Stimulated activated CD8-positive, alpha-beta memory T cell treated with anti-CD3 and anti-CD28 coated beads, Interleukin-2, amount 100 ng/mL, for 48 hours (primary cell): Measurements from ENCODE around the gene C17orf107.
A peak's percentile ranks its signal among the peaks of the same experiment; 100 is the strongest.

Experiments
- DNase-seq, 2 donors: peaks; one replicate each; pipeline ENCODE4 v3.0.0-alpha.2; 2020; ENCODE audit warnings: low read depth in 2 of 2

C17orf107 gene

DNA sequence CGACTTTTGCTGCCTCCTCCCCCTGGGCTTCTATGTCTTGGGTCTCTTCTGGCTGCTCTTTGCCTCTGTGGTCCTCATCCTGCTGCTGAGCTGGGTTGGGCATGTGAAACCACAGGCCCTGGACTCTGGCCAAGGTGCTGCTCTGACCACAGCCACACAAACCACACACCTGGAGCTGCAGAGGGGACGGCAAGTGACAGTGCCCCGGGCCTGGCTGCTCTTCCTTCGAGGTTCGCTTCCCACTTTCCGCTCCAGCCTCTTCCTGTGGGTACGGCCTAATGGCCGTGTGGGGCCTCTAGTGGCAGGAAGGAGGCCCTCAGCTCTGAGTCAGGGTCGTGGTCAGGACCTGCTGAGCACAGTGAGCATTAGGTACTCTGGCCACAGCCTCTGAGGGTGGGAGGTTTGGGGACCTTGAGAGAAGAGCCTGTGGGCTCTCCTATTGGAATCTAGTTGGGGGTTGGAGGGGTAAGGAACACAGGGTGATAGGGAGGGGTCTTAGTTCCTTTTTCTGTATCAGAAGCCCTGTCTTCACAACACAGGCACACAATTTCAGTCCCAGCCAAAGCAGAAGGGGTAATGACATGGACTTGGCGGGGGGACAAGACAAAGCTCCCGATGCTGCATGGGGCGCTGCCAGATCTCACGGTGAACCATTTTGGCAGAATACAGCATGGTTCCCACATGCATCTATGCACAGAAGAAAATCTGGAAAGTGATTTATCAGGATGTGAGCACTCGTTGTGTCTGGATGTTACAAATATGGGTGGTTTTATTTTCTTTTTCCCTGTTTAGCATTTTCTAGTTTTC lies 35.0 kb downstream of the C17orf107 start:
- DNase-seq = no peak

DNA sequence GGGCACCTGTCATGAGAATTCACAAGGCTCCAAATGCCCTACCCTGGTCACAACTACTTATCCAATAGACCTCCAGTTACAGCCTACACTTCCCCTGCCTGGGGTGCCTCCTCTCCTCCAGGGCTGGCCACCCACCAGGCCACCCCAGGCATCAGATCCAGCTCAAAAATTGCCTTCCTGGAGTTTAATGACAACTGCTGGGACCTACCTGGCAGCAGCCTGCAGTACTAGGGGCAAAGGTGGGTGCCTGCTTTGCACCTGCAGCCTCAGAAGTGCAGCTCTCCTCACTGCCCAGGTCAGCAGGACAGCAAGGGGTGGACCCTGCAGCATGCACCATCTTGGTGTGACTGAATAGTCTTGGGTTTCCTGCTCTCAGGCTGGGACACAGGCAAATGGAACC lies 36.3 kb downstream of the C17orf107 start:
- no peak for DNase-seq

DNA sequence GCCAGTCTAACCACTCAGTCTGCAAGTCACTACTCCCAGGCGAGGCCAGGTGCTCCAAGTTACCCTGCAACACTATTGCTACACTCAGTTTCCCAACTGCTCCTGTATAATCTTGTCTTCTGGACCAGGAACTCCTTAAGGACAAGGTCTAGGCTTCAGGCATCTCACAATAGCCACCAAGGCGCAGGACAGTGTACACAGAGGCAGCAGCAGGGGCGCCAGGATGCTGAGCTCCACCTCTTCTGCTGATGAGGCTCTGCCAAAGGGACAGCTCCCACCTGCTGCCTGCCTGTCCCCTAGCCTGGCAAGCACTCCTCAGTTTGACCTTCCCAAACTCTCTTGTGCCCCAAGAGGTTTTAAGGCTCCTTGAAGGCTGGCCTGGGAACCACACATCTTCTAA lies 37.1 kb downstream of the C17orf107 start:
- no peak for DNase-seq

DNA sequence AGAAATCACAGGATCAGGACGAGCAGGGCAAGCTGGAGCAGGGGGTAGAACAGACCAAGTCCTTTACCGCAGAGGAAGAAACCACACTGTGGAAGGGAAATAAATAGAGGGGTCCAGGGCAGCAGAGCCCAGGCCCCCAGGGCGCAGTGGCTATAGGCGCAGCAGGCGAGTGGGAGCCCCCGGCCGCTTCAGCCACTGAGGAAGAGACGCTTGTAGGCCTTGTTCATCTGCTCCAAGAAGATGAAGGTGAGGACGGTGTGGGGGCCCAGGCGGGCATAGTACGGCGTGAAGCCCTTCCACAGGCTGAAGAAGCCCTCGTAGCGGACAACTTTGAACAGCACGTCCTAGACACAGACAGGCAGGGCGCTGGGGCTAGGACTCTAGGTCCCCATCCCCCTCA lies 38.2 kb downstream of the C17orf107 start:
- no peak for DNase-seq

DNA sequence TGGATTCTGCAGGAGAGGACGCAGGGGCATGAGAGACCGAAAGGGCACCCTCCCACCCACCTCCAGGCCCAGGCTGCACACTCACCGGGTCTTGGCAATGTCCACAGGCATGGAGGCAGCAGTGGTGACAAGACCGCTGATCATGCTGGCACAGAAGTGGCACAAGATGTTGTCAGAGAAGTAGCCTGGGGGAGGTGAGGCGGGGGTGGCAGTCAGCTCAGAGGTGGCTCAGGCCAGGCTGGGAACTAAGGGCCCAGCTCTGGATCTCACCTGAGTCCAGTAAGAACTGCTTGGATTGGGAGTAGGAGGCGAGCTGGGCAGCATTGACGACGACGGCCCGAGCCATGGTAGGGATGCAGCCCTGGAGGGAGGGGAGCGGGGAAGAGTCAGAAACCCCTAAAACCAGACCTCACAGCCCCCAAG lies 38.7 kb downstream of the C17orf107 start:
- no peak for DNase-seq

DNA sequence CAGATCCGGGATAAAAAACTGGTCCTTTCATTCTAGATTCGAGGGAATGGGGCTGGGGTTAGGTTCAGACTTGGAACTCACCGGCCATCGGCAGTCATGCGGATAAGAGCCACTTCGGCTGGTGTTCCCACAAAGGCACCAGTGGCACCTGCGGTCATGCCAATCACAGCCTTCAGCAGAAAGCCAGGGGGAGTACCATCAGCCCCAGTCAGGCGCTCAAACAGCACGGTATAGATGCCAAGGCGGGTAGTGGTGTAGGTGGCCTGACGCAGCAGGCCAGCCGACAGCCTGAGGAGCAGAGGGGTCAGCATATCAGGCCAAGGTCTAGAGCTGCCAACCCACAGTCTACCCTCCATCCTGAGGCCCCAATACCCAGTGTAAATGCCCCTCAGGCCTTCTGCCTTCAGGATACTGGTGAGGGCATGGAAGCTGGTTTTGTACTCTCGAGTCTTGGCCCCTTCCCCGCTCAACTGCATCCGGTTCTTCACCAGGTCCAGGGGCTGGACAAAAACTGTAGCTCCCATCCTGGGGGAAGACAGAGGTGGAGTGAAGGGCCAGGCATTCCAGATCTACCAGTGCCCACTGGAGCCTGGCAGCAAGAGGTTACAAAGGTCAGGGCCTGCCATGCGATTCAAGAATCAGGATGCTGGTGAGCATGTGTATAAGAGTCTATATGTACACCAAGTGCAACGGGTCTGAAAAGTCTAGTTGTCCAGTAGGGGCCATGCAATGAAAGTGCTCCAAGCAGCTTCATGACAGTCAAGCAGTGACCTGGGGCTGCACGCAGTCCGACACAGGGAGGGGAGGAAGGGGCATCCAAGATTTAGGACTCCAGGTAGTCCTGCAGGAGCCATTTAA lies 39.6 kb downstream of the C17orf107 start:
- no peak for DNase-seq

DNA sequence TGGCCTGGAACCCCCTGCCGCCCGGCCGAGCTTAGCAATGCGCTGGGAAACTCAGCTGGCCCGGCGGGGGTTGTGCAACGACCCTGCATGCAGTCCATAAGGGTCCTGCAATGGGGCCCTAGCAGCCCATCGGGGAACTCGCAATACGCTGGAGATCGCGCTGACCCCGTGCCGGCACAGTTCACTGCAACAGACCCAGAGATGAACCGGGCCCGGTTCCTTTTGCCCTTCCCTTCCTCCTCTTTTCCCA lies 40.1 kb downstream of the C17orf107 start:
- no peak for DNase-seq

DNA sequence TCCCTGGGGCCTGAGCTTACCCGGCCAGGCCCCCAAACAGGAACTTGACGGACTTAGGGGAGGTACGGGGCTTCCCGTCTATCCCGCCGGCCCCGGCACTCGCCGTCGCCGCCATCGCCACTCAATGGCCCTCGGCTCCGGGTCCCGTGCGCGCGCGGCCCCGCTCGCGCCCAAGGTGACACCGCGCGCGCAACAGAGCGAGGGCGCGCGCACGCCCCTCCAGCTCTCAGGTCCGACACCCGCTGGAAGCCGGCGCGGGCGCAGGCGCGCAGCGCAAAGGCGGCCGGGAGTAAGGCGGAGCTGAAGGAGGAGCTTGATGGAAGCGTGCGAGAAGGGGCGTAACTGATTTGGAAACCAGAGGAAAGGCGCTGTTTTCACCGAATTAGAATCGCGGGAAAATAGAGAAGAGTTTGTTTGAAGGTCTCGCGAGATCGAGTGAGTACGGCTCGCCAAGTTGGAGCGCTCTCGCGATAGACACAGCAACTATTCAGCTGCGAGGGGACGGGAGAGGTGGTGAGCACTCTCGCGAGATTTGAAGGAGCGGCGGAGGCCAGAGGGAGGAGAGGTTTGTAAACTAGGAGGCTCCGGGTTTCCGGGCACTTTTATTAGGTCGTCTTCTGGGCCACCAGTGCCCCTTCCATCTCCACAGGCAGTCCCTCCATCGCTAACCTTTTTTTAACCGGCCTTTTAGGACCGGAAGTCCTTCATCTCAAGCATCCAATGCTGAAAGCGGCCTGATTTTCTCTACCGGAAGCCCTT lies 40.6 kb downstream of the C17orf107 start, which contains the start of the genes RNF167 and SLC25A11:
RNF167 (plus strand) TSS at position 473 of the 759 bp plus-strand sequence. CDS start 642 bp downstream, outside the sequence.
SLC25A11 (minus strand) TSS at position 251 of the 759 bp plus-strand sequence; CDS start at position 115, 136 bp downstream.
- peak; percentile 87 to 91 for DNase-seq

DNA sequence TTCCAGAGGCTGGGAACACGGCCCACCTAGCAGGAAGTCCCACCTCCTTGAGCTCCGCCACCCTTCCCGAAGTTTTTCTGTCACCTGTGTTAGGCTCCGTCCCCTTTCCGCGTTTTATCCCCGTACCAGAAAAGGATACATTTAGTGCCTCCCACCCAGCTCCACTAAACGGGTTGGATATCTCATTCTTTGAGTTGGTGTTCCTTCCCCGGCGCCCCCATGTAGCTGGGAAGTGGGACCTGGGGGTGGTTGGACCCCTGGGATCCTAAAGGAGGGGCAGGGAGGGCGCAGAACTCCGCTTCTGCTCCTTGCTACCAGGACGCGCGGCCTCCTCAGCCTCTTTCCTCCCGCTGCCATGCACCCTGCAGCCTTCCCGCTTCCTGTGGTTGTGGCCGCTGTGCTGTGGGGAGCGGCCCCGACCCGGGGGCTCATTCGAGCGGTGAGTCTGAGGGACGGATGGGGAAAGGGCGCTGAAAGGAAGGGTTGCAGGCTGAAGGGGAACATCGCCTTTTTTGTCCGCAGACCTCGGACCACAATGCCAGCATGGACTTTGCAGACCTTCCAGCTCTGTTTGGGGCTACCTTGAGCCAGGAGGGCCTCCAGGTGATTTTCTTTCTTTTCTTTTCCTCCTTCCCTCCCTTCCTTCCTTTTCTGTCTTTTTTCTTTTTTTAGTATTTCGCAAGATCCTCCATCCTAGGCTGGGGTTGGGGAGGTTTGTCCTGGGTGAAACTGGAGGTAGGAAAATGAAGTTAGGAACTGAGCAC lies 41.4 kb downstream of the C17orf107 start:
- peak; percentile 23 to 39 for DNase-seq

DNA sequence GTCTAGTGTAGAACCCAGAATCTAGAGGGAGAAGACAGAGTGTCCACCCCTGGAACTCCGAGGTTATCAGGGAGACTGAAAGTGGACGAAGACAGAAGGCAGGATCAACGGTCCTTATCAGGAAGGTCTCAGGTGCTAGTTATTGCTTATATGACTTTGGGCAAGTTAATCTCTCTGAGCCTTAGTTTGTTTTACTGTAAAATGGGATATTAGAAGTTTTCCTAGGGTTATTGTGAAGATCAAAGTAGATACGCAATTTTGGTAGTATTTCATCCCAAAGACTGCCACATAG lies 41.9 kb downstream of the C17orf107 start:
- DNase-seq = no peak

DNA sequence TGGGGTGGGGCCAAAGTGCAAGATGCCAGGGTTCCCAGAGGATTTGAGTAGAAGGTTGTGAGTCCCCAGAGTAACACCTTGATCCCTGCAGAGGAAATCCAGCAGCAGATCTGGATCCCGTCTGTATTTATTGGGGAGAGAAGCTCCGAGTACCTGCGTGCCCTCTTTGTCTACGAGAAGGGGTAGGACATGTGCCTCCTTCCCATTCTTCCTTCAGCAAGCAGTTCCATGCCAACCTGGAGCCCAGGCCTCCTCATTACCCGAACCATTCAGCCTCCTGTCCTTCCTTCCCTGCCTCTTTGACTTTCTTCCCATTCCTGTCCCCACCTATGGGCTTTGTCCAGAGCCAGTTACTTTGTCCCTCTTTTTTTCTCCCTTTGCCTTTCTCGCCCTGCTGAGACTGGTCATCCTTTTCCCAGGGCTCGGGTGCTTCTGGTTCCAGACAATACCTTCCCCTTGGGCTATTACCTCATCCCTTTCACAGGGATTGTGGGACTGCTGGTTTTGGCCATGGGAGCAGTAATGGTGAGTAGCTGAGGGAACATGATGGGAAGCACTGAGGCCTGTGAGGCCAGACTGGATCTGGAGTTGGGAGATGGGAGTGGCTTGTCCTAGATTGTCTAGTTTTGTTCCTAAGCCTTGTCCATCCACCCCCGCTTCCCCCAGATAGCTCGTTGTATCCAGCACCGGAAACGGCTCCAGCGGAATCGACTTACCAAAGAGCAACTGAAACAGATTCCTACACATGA lies 43.6 kb downstream of the C17orf107 start:
- DNase-seq = no peak

DNA sequence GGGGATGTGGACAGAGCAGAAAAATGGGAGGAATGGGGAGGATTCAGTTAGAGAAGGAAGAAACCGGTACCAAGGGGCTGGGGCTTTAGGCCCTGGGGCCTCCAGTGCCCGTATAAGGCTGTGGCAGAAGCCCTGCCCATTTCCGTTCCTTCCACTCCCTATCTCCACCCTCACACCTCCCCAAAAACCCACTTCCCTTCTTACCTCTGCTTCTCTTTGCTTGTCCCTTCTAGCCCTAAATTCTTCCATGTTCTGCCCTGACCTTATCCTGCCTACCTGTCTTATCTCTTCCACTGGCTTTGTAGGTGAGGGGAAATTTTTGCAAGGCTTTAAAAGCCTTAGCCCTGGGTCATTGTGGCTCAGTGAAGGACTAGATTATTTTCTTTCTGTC lies 44.8 kb downstream of the C17orf107 start:
- peak in 1 of 2 donors; percentile 35 for DNase-seq

DNA sequence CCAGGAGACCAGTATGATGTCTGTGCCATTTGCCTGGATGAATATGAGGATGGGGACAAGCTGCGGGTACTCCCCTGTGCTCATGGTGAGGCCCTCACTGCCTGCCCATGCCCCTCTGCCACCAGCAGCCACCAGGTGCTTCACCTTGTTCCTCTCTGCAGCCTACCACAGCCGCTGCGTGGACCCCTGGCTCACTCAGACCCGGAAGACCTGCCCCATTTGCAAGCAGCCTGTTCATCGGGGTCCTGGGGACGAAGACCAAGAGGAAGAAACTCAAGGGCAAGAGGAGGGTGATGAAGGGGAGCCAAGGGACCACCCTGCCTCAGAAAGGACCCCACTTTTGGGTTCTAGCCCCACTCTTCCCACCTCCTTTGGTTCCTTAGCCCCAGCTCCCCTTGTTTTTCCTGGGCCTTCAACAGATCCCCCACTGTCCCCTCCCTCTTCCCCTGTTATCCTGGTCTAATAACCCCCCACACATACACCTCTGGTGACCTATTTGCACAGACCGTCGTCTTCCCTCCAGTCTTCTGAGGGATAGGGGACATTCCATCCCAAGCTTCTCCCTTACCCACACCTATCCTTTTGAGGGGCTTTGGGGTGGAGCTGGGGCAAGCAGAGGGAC lies 45.3 kb downstream of the C17orf107 start:
- peak; percentile 21 to 28 for DNase-seq

DNA sequence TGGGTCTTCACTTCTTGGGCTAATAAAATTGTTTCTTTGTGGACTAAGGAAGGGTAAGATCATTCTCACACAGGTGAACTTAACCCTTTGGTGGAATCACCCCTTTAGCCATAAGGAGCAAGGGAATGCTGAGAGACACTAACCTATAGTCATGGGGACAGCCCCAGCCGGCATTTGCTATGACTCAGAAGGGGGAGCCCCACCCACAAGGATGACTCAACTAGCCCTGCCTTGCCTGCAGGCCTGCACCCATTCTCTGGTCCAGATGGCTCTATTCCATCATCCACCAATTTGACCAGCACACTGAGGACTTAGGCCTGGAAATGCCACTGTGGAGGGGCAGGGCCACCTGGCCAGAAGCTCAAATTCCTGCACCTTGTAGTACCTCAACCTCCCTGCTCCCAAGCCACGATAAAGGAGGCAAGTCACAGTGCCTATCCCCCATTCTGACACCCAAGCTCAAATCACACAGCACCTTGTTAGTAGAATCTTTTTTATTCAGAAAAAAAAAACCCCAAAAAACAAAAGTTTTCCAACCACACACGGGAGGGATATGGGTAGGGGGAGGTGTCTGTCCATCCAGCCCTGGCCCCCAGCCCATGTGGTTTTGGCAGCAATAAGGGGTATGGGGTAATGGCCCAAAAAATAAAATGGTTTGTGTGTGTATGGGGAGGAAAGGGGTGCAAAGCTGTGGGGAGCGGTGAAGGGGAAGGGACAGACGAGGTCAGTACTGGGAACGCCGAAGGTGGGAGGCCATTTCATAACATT lies 46.0 kb downstream of the C17orf107 start:
- DNase-seq = peak; percentile 73 to 83

DNA sequence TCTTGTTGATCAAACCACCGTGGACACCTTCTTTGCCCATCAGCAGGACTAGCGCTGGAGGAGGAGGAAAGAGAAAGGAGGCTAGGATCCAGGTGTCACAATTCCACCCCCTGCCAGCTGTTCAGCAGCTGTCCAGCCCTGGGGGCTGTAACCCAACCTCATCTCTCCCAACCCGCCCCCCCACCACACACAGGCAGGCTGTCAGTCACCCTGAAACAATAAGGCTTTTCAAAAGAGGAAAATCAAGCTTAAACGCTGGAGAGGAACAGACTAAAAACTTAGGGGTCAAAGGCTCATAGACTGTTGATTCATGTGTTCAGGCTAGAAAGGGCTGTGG lies 46.6 kb downstream of the C17orf107 start:
- no peak for DNase-seq

DNA sequence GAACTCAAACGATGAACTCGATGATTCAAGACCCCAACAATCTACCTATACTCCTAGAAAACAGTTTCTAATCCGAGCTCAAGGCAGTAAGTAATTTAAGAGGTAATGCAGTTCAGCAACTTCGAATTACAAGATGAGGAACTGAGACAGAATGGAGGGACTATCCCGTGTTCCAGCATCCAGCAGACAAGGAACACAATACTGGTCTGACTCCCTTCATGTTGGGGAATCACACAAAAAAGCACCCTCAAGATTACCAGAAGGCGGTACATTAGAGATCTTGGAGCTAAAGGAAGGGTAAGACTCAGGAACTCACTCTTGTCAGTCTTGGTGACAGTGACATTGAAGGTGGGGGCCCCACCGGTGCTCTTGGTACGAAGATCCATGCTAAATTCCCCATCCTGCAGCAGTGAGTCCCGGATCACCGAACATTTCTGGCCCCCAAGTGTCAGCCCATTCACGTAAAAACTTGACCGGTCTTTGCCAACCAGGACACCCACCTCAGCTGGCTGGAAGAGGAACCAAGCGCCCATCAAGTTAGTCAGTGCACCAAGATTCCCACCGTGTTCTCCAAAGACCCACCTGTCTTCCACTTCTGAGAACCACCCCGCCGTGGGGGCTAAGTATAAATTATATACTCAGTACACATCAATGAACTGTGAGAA lies 47.1 kb downstream of the C17orf107 start:
- DNase-seq = no peak

DNA sequence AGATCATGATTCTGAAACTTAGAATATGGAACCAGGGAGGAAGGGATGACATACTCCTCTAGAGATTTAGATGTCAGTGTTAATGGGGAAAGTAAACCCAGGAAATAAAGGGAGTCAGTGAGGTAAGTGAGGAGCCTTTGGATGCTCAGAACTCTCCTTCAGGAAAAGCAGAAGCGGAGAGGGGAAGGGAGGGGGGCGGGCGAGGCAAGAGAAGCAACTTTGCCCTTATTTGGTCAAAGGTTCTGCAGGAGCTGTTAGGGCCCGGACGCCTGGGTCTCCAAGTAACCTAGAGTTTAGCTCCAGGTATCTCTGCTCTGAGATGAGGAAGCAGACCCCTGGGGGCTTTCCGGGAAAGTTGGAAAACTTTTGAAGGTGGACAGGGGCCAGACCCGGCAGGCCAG lies 47.7 kb downstream of the C17orf107 start:
- DNase-seq = no peak

DNA sequence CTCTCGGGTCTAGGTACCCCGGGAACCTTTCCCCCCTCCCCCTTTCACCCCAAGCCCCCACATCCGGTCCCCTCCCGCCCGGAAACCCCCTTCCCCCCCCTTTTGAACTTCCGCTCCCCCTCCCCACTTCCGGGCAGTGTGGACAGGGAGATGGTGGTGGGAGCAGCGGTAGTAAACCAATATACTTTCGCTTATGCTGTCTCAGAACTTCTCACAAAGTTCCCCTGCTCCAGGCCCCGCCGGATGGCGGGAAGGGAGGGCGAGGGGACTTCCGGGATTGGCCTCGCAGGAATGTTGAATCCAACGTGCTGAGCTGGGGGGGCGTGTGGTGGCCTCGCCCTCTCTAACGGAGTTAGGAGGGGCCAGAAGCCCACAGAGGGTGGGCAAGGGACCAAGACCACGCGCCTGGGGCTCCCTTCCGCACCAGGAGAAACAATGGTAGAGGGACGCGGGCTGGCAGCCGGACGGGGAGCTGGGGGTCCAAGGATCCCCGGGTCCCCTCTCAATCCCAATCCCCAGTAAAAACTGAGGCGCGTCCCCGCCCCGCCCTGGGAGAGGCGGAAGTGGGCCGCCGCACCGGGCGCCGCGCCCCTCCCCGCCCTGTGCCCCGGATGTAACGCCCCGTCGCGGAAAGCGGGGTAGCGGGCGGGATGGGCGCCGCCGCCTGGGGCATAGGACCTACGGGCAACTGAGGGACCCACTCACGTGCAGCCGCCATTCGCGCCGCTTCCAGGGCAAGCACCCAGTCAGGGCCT lies 48.3 kb downstream of the C17orf107 start:
- peak; percentile 53 to 67 for DNase-seq
